ENCODE data around the gene THPO. TPM values are rescaled to one million over a fixed set of nuclear protein-coding genes. Genes with fewer than 3 reads are reported as not detected.

THPO gene
- total RNA-seq (2022) (1.4 and 1.6 TPM in 2 replicates), Bru-seq, nascent RNA (percentile 25 among the genes with signal in this experiment), BruChase-seq, experiment 1, labeled RNA remaining after a 2-hour chase (percentile 19 among the genes with signal in this experiment), BruChase-seq, experiment 2, labeled RNA remaining after a 6-hour chase (percentile 21 among the genes with signal in this experiment)
- long read RNA-seq, result 0 reads

GRCh38 chr3:184377882-184378445 lies at the start of gene THPO:
TSS of gene THPO (minus strand) at chr3:184378207. CDS start at chr3:184376259, 1,948 bp downstream.
- no peaks in the 10 kb centered on the region for H3K36me3 Mint-ChIP-seq (ENCODE audit: insufficient read depth, unreplicated experiment)
- H3K9me3 Mint-ChIP-seq (ENCODE audit: unreplicated experiment), result no peaks in the 10 kb centered on the region
- H3K4me1 ChIP-seq, result peaks cover 22% of the 10 kb centered on the region
- H3K36me3 ChIP-seq (ENCODE audit: control insufficient read depth, insufficient read depth, low read length), result no peaks in the 10 kb centered on the region; the same call in 1 of the 2 replicates
- no peaks in the 10 kb centered on the region for H3K27me3 Mint-ChIP-seq (ENCODE audit: insufficient read depth, unreplicated experiment)
- no peak within 1 kb of the TSS for H3K27ac Mint-ChIP-seq (ENCODE audit: unreplicated experiment)
- peak within 1 kb of the TSS; percentile 69 for H3K4me3 Mint-ChIP-seq (ENCODE audit: unreplicated experiment)
- intact Hi-C loops (cut with micrococcal nuclease; ENCODE audit: unreplicated experiment), result no loop called here
- no peak for TF ChIP-seq CTCF (IDR thresholded peaks at IDR 0.05; ENCODE audit: insufficient read depth in 1 of 2, low read depth in 1 of 2, low read length in 1 of 2, severe bottlenecking in 1 of 2, unreplicated experiment in 1 of 2)
- POLR2A ChIA-PET, result no interaction called here
- H3K4me1 Mint-ChIP-seq (ENCODE audit: low read depth, unreplicated experiment), result peaks cover 11% of the 10 kb centered on the region
- no peaks in the 10 kb centered on the region for H3K27me3 ChIP-seq (replicated peaks; ENCODE audit: control insufficient read depth, insufficient read depth, low read length)
- CTCF ChIA-PET, result no interaction called here
- H3K4me3 ChIP-seq (ENCODE audit: low read depth, low read length), result 0 out of 2 replicates have a peak within 1 kb of the TSS, but pooled peaks have one; percentile 5
- H3K9me3 ChIP-seq, result no peaks in the 10 kb centered on the region
- DNase-seq, result peak in 1 of 2 experiments; percentile 49
- no TSS peak for BruUV-seq (replicated peaks)

GRCh38 chr3:184426691-184427141 lies 48.7 kb upstream of the THPO start:
- DNase-seq, result no peak
- Mint-ChIP-seq H3K36me3 (ENCODE audit: insufficient read depth, unreplicated experiment) (no peaks in the 10 kb centered on the region), H3K4me3 (ENCODE audit: unreplicated experiment) (no peak overlapping the region), H3K27me3 (ENCODE audit: insufficient read depth, unreplicated experiment) (no peaks in the 10 kb centered on the region), H3K9me3 (ENCODE audit: unreplicated experiment) (peaks cover 11% of the 10 kb centered on the region), H3K4me1 (ENCODE audit: low read depth, unreplicated experiment) (no peaks in the 10 kb centered on the region), H3K27ac (ENCODE audit: unreplicated experiment) (no peak overlapping the region)
- ChIA-PET POLR2A (no interaction called here), CTCF (interaction anchor here (0.8 kb wide), 1 partner anchor 9 kb away, joined by 3 read pairs; no protein-coding TSS in a partner anchor)
- Histone ChIP-seq H3K4me3 (ENCODE audit: low read depth, low read length) (no peak overlapping the region), H3K36me3 (ENCODE audit: control insufficient read depth, insufficient read depth, low read length) (no peaks in the 10 kb centered on the region), H3K4me1 (no peaks in the 10 kb centered on the region), H3K9me3 (no peaks in the 10 kb centered on the region), H3K27me3 (replicated peaks; ENCODE audit: control insufficient read depth, insufficient read depth, low read length) (no peaks in the 10 kb centered on the region)
- BruUV-seq (replicated peaks), result no TSS peak
- intact Hi-C loops (cut with micrococcal nuclease; ENCODE audit: unreplicated experiment), result no loop called here
- TF ChIP-seq CTCF (IDR thresholded peaks at IDR 0.05; ENCODE audit: insufficient read depth in 1 of 2, low read depth in 1 of 2, low read length in 1 of 2, severe bottlenecking in 1 of 2, unreplicated experiment in 1 of 2), result no peak

GRCh38 chr3:184423561-184423960 lies 45.6 kb upstream of the THPO start:
- Histone ChIP-seq H3K4me3 (ENCODE audit: low read depth, low read length) (no peak overlapping the region), H3K27me3 (replicated peaks; ENCODE audit: control insufficient read depth, insufficient read depth, low read length) (no peaks in the 10 kb centered on the region), H3K36me3 (ENCODE audit: control insufficient read depth, insufficient read depth, low read length) (no peaks in the 10 kb centered on the region), H3K4me1 (no peaks in the 10 kb centered on the region), H3K9me3 (no peaks in the 10 kb centered on the region)
- TF ChIP-seq CTCF (IDR thresholded peaks at IDR 0.05; ENCODE audit: insufficient read depth in 1 of 2, low read depth in 1 of 2, low read length in 1 of 2, severe bottlenecking in 1 of 2, unreplicated experiment in 1 of 2), result no peak
- H3K9me3 Mint-ChIP-seq (ENCODE audit: unreplicated experiment), result peaks cover 11% of the 10 kb centered on the region
- no peak for DNase-seq
- POLR2A ChIA-PET, result no interaction called here
- no peaks in the 10 kb centered on the region for H3K4me1 Mint-ChIP-seq (ENCODE audit: low read depth, unreplicated experiment)
- no TSS peak for BruUV-seq (replicated peaks)
- H3K36me3 Mint-ChIP-seq (ENCODE audit: insufficient read depth, unreplicated experiment), result no peaks in the 10 kb centered on the region
- H3K27me3 Mint-ChIP-seq (ENCODE audit: insufficient read depth, unreplicated experiment), result no peaks in the 10 kb centered on the region
- no peak overlapping the region for H3K27ac Mint-ChIP-seq (ENCODE audit: unreplicated experiment)
- CTCF ChIA-PET, result no interaction called here
- intact Hi-C loops (cut with micrococcal nuclease; ENCODE audit: unreplicated experiment), result no loop called here
- no peak overlapping the region for H3K4me3 Mint-ChIP-seq (ENCODE audit: unreplicated experiment)
